Measurements from ENCODE around the gene WRAP73.

The WRAP73 gene

GRCh38 chr1:3664700-3665375 is 14.9 kb upstream of the WRAP73 start:
- DNase-seq = no peak

GRCh38 chr1:3663999-3664699 is 14.2 kb upstream of the WRAP73 start:
- DNase-seq = no peak

- DNase-seq = no peak
These were observed 12.3 kb upstream of the WRAP73 start for GRCh38 chr1:3662080-3662671.

- DNase-seq = no peak
These were observed 11.7 kb upstream of the WRAP73 start for GRCh38 chr1:3661631-3662030.

GRCh38 chr1:3660704-3661103 is 10.8 kb upstream of the WRAP73 start:
- DNase-seq = no peak

- DNase-seq = no peak
These were observed 9.2 kb upstream of the WRAP73 start for GRCh38 chr1:3659093-3659492.

GRCh38 chr1:3658231-3658615 is 8.3 kb upstream of the WRAP73 start:
- DNase-seq = no peak

GRCh38 chr1:3657578-3658230 is 7.8 kb upstream of the WRAP73 start:
- no peak for DNase-seq

- no peak for DNase-seq
These were observed 7.2 kb upstream of the WRAP73 start for GRCh38 chr1:3657096-3657475.

- no peak for DNase-seq
These were observed 6.7 kb upstream of the WRAP73 start for GRCh38 chr1:3656450-3657095.

GRCh38 chr1:3654549-3655281 is 4.8 kb upstream of the WRAP73 start:
- DNase-seq = no peak

- no peak for DNase-seq
These were observed 3.3 kb upstream of the WRAP73 start for GRCh38 chr1:3653286-3653618.

- no peak for DNase-seq
These were observed 2.8 kb upstream of the WRAP73 start for GRCh38 chr1:3652548-3653285.

GRCh38 chr1:3651930-3652547 is 2.1 kb upstream of the WRAP73 start, which contains the start of gene TP73:
TP73 (plus strand) TSS chr1:3652516; CDS start chr1:3682366, 29,850 bp downstream.
- DNase-seq = no peak

GRCh38 chr1:3651026-3651929 is 1.4 kb upstream of the WRAP73 start:
- no peak for DNase-seq

- DNase-seq = no peak
These were observed 534 bp upstream of the WRAP73 start for GRCh38 chr1:3650248-3651025.

- no peak for DNase-seq
These were observed 3.3 kb downstream of the WRAP73 start for GRCh38 chr1:3646596-3646995.

- DNase-seq = no peak
These were observed 4.1 kb downstream of the WRAP73 start for GRCh38 chr1:3645666-3646355.

GRCh38 chr1:3645247-3645646 is 4.7 kb downstream of the WRAP73 start:
- no peak for DNase-seq

All from NK-92 treated with Interleukin-12 subunit alpha and Interleukin-12 subunit beta, amount 100 ng/mL, for 24 hours (cell line).